HUES64 (cell line): ENCODE measurements around the gene SATB1.

Source experiments
- H3K27ac ChIP-seq: 2 replicates; pipeline ENCODE4 v1.7.0; 2013; ENCODE audit warnings: low read depth, low read length, inconsistent platforms
- H3K27me3 ChIP-seq: 2 replicates; pipeline ENCODE4 v1.6.1; 2013; ENCODE audit warnings: mild to moderate bottlenecking, low read length; ENCODE audit not compliant: insufficient read depth
- H3K36me3 ChIP-seq: 2 replicates; pipeline ENCODE4 v1.6.1; 2013; ENCODE audit warnings: mild to moderate bottlenecking, low read length; ENCODE audit not compliant: insufficient read depth
- H3K4me1 ChIP-seq: 2 replicates; pipeline ENCODE4 v1.6.1; 2013; ENCODE audit warnings: mild to moderate bottlenecking, low read length, moderate library complexity; ENCODE audit not compliant: insufficient read depth
- H3K4me3 ChIP-seq: 2 replicates; pipeline ENCODE4 v1.5.1; 2013; ENCODE audit warnings: mild to moderate bottlenecking, low read length, moderate library complexity
- H3K9ac ChIP-seq: 2 replicates; pipeline ENCODE4 v1.6.1; 2013; ENCODE audit warnings: mild to moderate bottlenecking, low read depth, low read length
- H3K9me3 ChIP-seq: 2 replicates; pipeline ENCODE4 v1.6.1; 2013; ENCODE audit warnings: low read depth, low read length; ENCODE audit not compliant: insufficient read depth
- WGBS: fragments of 150-250, 120-280 bp; methylation state at CpG from one replicate; pipeline ENCODE4 v1.1.7; 2013; ENCODE audit warnings: missing lambda C conversion rate; 5-methylcytosine and 5-hydroxymethylcytosine counted together

The SATB1 gene

GRCh38 chr3:18428991-18429745 lies 4.0 kb upstream of the SATB1 start:
- no peak overlapping the region for H3K27ac ChIP-seq
- no peaks in the 10 kb centered on the region for H3K36me3 ChIP-seq
- H3K9ac ChIP-seq, result no peak overlapping the region
- WGBS, result 84% methylated on average over 6 of the region's 6 CpGs
- peaks cover 7% of the 10 kb centered on the region; the same call in 1 of the 2 replicates for H3K27me3 ChIP-seq
- H3K4me3 ChIP-seq, result no peak overlapping the region
- no peaks in the 10 kb centered on the region for H3K9me3 ChIP-seq
- peaks cover 11% of the 10 kb centered on the region for H3K4me1 ChIP-seq

- Histone ChIP-seq H3K27me3 (peaks cover 7% of the 10 kb centered on the region; the same call in 1 of the 2 replicates), H3K4me1 (peaks cover 13% of the 10 kb centered on the region), H3K36me3 (no peaks in the 10 kb centered on the region), H3K4me3 (no peak overlapping the region), H3K9ac (no peak overlapping the region), H3K27ac (no peak overlapping the region), H3K9me3 (no peaks in the 10 kb centered on the region)
- 89% methylated on average over 1 of the region's 1 CpG for WGBS
These were observed 2.9 kb upstream of the SATB1 start for GRCh38 chr3:18428036-18428435.

- Histone ChIP-seq H3K4me3 (peak overlapping the region; percentile 82), H3K9me3 (no peaks in the 10 kb centered on the region), H3K36me3 (no peaks in the 10 kb centered on the region), H3K27ac (no peak overlapping the region), H3K9ac (no peak overlapping the region), H3K4me1 (peaks cover 18% of the 10 kb centered on the region), H3K27me3 (peaks cover 7% of the 10 kb centered on the region; the same call in 1 of the 2 replicates)
- WGBS, result 29% methylated on average over 2 of the region's 3 CpGs
These were observed 1.6 kb upstream of the SATB1 start for GRCh38 chr3:18426597-18427193.

- Histone ChIP-seq H3K9ac (peak overlapping the region; percentile 40), H3K4me1 (peaks cover 18% of the 10 kb centered on the region), H3K27ac (no peak overlapping the region), H3K4me3 (peak overlapping the region; percentile 82), H3K27me3 (peaks cover 7% of the 10 kb centered on the region; the same call in 1 of the 2 replicates), H3K36me3 (no peaks in the 10 kb centered on the region), H3K9me3 (no peaks in the 10 kb centered on the region)
- under 1% methylated on average over 41 of the region's 47 CpGs for WGBS
These were observed 610 bp upstream of the SATB1 start for GRCh38 chr3:18425641-18426257.

- Histone ChIP-seq H3K36me3 (no peaks in the 10 kb centered on the region), H3K27ac (no peak overlapping the region), H3K4me1 (peaks cover 18% of the 10 kb centered on the region), H3K4me3 (peak overlapping the region; percentile 82), H3K9me3 (no peaks in the 10 kb centered on the region), H3K27me3 (peaks cover 7% of the 10 kb centered on the region; the same call in 1 of the 2 replicates), H3K9ac (peak overlapping the region; percentile 68)
- WGBS, result under 1% methylated on average over 26 of the region's 27 CpGs
These were observed 868 bp downstream of the SATB1 start for GRCh38 chr3:18424213-18424728.

GRCh38 chr3:18423401-18424212 lies 1.5 kb downstream of the SATB1 start:
- peaks cover 18% of the 10 kb centered on the region for H3K4me1 ChIP-seq
- H3K27ac ChIP-seq, result no peak overlapping the region
- peak overlapping the region; percentile 3; the same call in 1 of the 2 replicates for H3K9ac ChIP-seq
- H3K9me3 ChIP-seq, result no peaks in the 10 kb centered on the region
- peak overlapping the region; percentile 82 for H3K4me3 ChIP-seq
- 3% methylated on average over 17 of the region's 22 CpGs for WGBS
- H3K36me3 ChIP-seq, result 0 out of 2 replicates have a peak, but pooled peaks cover 3% of the 10 kb centered on the region
- H3K27me3 ChIP-seq, result peaks cover 7% of the 10 kb centered on the region; the same call in 1 of the 2 replicates

GRCh38 chr3:18422972-18423371 lies 2.2 kb downstream of the SATB1 start:
- Histone ChIP-seq H3K4me3 (peak overlapping the region; percentile 82), H3K27ac (no peak overlapping the region), H3K9ac (no peak overlapping the region), H3K9me3 (no peaks in the 10 kb centered on the region), H3K4me1 (peaks cover 18% of the 10 kb centered on the region), H3K36me3 (0 out of 2 replicates have a peak, but pooled peaks cover 3% of the 10 kb centered on the region), H3K27me3 (peaks cover 7% of the 10 kb centered on the region; the same call in 1 of the 2 replicates)
- 28% methylated on average over 5 of the region's 5 CpGs for WGBS

GRCh38 chr3:18420555-18420954 lies 4.6 kb downstream of the SATB1 start:
- Histone ChIP-seq H3K4me1 (peaks cover 8% of the 10 kb centered on the region; the same call in 1 of the 2 replicates), H3K27me3 (no peaks in the 10 kb centered on the region), H3K4me3 (no peak overlapping the region), H3K9ac (no peak overlapping the region), H3K9me3 (no peaks in the 10 kb centered on the region), H3K27ac (no peak overlapping the region), H3K36me3 (peaks cover 24% of the 10 kb centered on the region; the same call in 1 of the 2 replicates)
- WGBS, result 95% methylated on average over 9 of the region's 9 CpGs

- Histone ChIP-seq H3K27me3 (no peaks in the 10 kb centered on the region), H3K36me3 (peaks cover 34% of the 10 kb centered on the region), H3K4me1 (peaks cover 8% of the 10 kb centered on the region; the same call in 1 of the 2 replicates), H3K4me3 (no peak overlapping the region), H3K9ac (no peak overlapping the region), H3K9me3 (no peaks in the 10 kb centered on the region), H3K27ac (no peak overlapping the region)
- 83% methylated on average over 4 of the region's 4 CpGs for WGBS
These were observed 5.9 kb downstream of the SATB1 start for GRCh38 chr3:18419232-18419631.

GRCh38 chr3:18417904-18418572 lies 7.1 kb downstream of the SATB1 start:
- Histone ChIP-seq H3K9me3 (no peaks in the 10 kb centered on the region), H3K9ac (no peak overlapping the region), H3K36me3 (peaks cover 39% of the 10 kb centered on the region), H3K27me3 (no peaks in the 10 kb centered on the region), H3K27ac (no peak overlapping the region), H3K4me3 (no peak overlapping the region), H3K4me1 (peaks cover 5% of the 10 kb centered on the region; the same call in 1 of the 2 replicates)
- WGBS, result 95% methylated on average over 10 of the region's 10 CpGs
